GM06990 (cell line): ENCODE measurements around the gene POMGNT1.
"Not testable (repeated sequence)": the region's sequence is repeated elsewhere in the genome, so short reads cannot be mapped to it uniquely, and the experiment has no call there.

ENCODE experiments used
- DNase-seq: peaks from one replicate; pipeline ENCODE4 v3.0.0-alpha.2; 2011; ENCODE audit not compliant: insufficient read length; ENCODE audit errors: extremely low read depth
- H3K27me3 ChIP-seq: replicated peaks from 2 replicates; pipeline ENCODE4 v1.6.0; 2011; ENCODE audit warnings: low read length; ENCODE audit not compliant: control insufficient read depth, insufficient read depth
- H3K36me3 ChIP-seq: 2 replicates; pipeline ENCODE4 v1.5.1; 2011; ENCODE audit warnings: low read length; ENCODE audit not compliant: control insufficient read depth, insufficient read depth
- H3K4me3 ChIP-seq: replicated peaks from 2 replicates; pipeline ENCODE4 v1.5.1; 2011; ENCODE audit warnings: low read depth, mild to moderate bottlenecking, control low read depth, low read length
- TF ChIP-seq, protein P1 (sequence below): IDR thresholded peaks from 2 replicates; pipeline ENCODE4 v1.5.1; 2011; ENCODE audit warnings: low read length, control low read depth, mild to moderate bottlenecking, inconsistent platforms; ENCODE audit not compliant: insufficient read depth, poor library complexity, severe bottlenecking

Gene POMGNT1

DNA sequence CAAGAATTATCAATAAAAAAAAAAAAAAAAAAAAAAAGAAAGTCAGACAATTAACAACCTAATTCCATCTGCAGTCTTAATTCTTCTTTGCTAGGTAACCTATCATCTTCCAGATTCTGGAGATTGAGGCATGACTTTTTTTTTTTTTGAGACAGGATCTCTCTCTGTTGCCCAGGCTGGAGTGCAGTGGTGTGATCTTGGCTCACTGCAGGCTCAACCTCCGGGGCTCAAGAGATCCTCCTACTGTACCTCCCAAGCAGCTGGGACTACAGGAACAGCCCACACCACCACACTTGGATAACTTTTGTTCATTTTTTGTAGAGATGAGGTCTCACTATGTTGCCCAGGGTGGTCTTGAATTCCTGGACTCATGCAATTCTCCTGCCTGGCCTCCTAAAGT is 44.7 kb upstream of the POMGNT1 start:
- Histone ChIP-seq H3K36me3 (no peaks in the 10 kb centered on the region), H3K27me3 (no peaks in the 10 kb centered on the region), H3K4me3 (no peak overlapping the region)
- TF ChIP-seq, protein P1, sequence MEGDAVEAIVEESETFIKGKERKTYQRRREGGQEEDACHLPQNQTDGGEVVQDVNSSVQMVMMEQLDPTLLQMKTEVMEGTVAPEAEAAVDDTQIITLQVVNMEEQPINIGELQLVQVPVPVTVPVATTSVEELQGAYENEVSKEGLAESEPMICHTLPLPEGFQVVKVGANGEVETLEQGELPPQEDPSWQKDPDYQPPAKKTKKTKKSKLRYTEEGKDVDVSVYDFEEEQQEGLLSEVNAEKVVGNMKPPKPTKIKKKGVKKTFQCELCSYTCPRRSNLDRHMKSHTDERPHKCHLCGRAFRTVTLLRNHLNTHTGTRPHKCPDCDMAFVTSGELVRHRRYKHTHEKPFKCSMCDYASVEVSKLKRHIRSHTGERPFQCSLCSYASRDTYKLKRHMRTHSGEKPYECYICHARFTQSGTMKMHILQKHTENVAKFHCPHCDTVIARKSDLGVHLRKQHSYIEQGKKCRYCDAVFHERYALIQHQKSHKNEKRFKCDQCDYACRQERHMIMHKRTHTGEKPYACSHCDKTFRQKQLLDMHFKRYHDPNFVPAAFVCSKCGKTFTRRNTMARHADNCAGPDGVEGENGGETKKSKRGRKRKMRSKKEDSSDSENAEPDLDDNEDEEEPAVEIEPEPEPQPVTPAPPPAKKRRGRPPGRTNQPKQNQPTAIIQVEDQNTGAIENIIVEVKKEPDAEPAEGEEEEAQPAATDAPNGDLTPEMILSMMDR: no peak
- no peak for DNase-seq

- DNase-seq, H3K36me3 ChIP-seq, H3K4me3 ChIP-seq, H3K27me3 ChIP-seq: not testable (repeated sequence)
Measured at GRCh38 chr1:46241733-46242132, 43.5 kb upstream of the POMGNT1 start.

GRCh38 chr1:46238865-46239264 is 40.6 kb upstream of the POMGNT1 start:
- H3K36me3 ChIP-seq, H3K27me3 ChIP-seq, H3K4me3 ChIP-seq, DNase-seq: not testable (repeated sequence)

- TF ChIP-seq, protein P1: no peak
- no peak for DNase-seq
- H3K4me3 ChIP-seq: no peak overlapping the region
- no peaks in the 10 kb centered on the region for H3K27me3 ChIP-seq
- no peaks in the 10 kb centered on the region for H3K36me3 ChIP-seq
Measured at GRCh38 chr1:46236882-46237281, 38.6 kb upstream of the POMGNT1 start.

- DNase-seq, H3K36me3 ChIP-seq, H3K27me3 ChIP-seq, H3K4me3 ChIP-seq: not testable (repeated sequence)
Measured at GRCh38 chr1:46231231-46231630, 33.0 kb upstream of the POMGNT1 start.

GRCh38 chr1:46224966-46225365 is 26.7 kb upstream of the POMGNT1 start:
- TF ChIP-seq, protein P1: no peak
- Histone ChIP-seq H3K27me3 (no peaks in the 10 kb centered on the region), H3K36me3 (no peaks in the 10 kb centered on the region), H3K4me3 (no peak overlapping the region)
- DNase-seq: no peak

DNA sequence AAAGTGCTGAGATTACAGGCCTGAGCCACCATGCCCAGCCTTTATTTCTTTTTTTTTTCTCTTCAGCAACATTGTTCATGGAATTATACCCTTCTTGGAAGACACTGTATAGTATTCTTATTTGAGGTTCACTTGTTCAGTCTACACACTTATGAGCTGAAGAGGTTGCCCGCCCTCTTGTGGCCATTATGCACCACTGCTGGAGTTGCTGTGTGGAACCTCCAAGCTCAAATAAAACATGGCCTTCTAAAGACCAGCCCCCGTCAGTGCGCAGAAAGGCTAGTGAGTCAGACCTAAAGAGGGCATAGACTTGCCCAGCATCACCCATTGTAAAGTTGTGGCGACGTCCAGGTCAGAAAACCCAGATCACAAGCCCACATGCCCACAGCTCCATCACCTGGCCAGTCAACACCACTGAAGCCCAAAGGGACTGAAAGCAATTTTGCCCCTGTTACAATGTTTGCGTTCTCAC is 25.3 kb upstream of the POMGNT1 start:
- Histone ChIP-seq H3K4me3 (no peak overlapping the region), H3K36me3 (no peaks in the 10 kb centered on the region), H3K27me3 (no peaks in the 10 kb centered on the region)
- DNase-seq: peak; percentile 57
- TF ChIP-seq, protein P1: peak; percentile 92

GRCh38 chr1:46223055-46223454 is 24.8 kb upstream of the POMGNT1 start:
- H3K36me3 ChIP-seq, H3K27me3 ChIP-seq, H3K4me3 ChIP-seq, DNase-seq: not testable (repeated sequence)
